Measurements from ENCODE around the gene ENPEP. TPM values are rescaled to one million over a fixed set of nuclear protein-coding genes. Genes with fewer than 3 reads are reported as not detected.
"Not testable (repeated sequence)": the region's sequence is repeated elsewhere in the genome, so short reads cannot be mapped to it uniquely, and the experiment has no call there.

Gene ENPEP
- total RNA-seq, 6 donors from 2014 or later, result 0.49 to 10.6 (median 6.1) TPM

DNA sequence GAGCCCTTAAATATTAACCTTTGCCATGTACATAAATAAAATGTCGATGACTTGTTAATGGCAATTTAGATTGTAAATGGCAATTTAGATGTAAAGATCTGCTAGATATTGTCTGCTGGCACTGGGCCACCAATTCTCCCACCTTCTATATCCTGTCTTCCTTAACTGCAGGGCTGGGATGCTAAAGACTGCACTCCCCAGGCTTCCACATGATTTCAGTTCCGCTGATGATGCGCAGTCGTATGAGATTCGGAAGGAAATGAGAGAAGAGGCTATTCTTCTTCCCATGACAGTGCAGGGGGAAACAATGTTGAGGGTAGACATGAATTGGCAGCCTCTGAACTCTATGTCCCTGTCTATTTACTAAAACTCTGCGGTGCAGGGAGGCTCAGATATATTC lies 91.3 kb downstream of the ENPEP start:
- Histone ChIP-seq H3K27me3 (no peaks in the 10 kb centered on the region), H3K4me3 (no peak overlapping the region), H3K27ac (no peak overlapping the region), H3K36me3 (no peaks in the 10 kb centered on the region), H3K9me3 (no peaks in the 10 kb centered on the region), H3K4me1 (no peaks in the 10 kb centered on the region)
- no peak for ATAC-seq (ENCODE audit: low FRiP score in 2 of 2)
- DNase-seq, result no peak
- no peak for TF ChIP-seq POLR2AphosphoS5 (IDR thresholded peaks at IDR 0.05)
- TF ChIP-seq EP300 (IDR thresholded peaks at IDR 0.05), result no peak
- no peak for TF ChIP-seq POLR2A (IDR thresholded peaks at IDR 0.05)
- TF ChIP-seq, protein P1, sequence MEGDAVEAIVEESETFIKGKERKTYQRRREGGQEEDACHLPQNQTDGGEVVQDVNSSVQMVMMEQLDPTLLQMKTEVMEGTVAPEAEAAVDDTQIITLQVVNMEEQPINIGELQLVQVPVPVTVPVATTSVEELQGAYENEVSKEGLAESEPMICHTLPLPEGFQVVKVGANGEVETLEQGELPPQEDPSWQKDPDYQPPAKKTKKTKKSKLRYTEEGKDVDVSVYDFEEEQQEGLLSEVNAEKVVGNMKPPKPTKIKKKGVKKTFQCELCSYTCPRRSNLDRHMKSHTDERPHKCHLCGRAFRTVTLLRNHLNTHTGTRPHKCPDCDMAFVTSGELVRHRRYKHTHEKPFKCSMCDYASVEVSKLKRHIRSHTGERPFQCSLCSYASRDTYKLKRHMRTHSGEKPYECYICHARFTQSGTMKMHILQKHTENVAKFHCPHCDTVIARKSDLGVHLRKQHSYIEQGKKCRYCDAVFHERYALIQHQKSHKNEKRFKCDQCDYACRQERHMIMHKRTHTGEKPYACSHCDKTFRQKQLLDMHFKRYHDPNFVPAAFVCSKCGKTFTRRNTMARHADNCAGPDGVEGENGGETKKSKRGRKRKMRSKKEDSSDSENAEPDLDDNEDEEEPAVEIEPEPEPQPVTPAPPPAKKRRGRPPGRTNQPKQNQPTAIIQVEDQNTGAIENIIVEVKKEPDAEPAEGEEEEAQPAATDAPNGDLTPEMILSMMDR (IDR thresholded peaks at IDR 0.05), result no peak
- 67 to 79% methylated on average over 6 of the region's 6 CpGs for WGBS, 2 donors

DNA sequence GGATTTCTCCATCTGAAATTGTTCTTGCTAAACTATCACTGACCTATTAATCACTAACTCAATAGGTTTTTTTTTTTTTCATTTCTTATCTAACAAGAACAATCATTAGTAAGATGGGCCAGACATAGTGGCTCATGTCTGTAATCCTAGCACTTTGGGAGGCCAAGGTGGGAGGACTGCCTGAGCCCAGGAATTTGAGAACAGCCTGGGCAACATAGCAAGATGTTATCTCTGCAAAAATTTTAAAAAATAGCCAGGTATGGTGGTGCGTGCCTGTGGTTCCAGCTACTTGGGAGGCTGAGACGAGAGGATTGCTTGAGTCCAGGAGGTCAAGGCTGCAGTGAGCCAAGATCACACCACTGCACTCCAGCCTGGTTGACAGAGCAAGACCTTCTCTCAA lies 100.7 kb downstream of the ENPEP start:
- not testable (repeated sequence) for H3K9me3 ChIP-seq; H3K27ac ChIP-seq; ATAC-seq (ENCODE audit: low FRiP score in 2 of 2); DNase-seq; H3K36me3 ChIP-seq; H3K4me3 ChIP-seq; H3K27me3 ChIP-seq; H3K4me1 ChIP-seq
- WGBS, 2 donors, result 79 to 91% methylated on average over 2 of the region's 2 CpGs

- no peaks in the 10 kb centered on the region for H3K27me3 ChIP-seq
- DNase-seq, result no peak
- 17 to 22% methylated on average over 7 of the region's 7 CpGs for WGBS, 2 donors
- TF ChIP-seq, protein P1 (IDR thresholded peaks at IDR 0.05), result peak in 3 of 6 experiments; percentile 16 to 31 (median 25)
- no peak for TF ChIP-seq EP300 (IDR thresholded peaks at IDR 0.05)
- no peak overlapping the region for H3K27ac ChIP-seq
- no peaks in the 10 kb centered on the region for H3K36me3 ChIP-seq
- H3K4me3 ChIP-seq, result no peak overlapping the region
- ATAC-seq (ENCODE audit: low FRiP score in 2 of 2), result peak in 1 of 2 donors; percentile 66
- no peaks in the 10 kb centered on the region for H3K9me3 ChIP-seq
- no peaks in the 10 kb centered on the region for H3K4me1 ChIP-seq
These were observed 110.3 kb downstream of the ENPEP start for GRCh38 chr4:110586131-110586850.

DNA sequence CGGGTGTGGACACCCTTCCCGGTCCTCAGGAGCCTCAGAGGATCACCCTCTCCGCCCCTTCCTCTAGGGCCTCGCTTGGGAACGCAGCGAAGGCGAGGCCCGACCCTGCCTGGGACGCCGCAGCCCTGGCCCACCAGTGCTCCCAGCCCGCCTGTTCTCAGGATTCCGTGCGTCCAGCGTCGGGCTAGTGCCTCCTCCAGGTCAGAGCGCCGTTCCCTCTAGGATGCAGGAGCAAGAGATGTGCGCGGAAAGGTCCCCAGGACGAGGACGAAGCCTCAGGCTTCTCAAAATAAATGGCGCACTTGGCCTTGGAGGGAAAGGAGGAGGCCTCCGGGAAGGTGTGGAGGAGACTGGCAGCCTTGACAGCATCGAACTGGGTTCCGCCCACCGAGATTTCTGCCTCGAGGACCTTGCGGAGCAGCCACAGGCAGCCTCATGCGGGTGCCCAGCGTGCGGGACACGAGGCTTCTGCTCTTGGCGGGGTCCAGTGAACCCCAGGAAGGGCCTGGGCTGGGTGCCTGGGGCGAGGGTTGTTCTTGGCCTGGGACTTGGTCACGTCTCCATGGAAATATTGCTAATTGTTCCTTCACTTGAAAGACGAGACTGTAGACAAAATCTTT lies 111.8 kb downstream of the ENPEP start:
- Histone ChIP-seq H3K9me3 (no peaks in the 10 kb centered on the region), H3K4me3 (no peak overlapping the region), H3K27ac (no peak overlapping the region), H3K4me1 (no peaks in the 10 kb centered on the region), H3K27me3 (no peaks in the 10 kb centered on the region), H3K36me3 (no peaks in the 10 kb centered on the region)
- WGBS, 2 donors, result 92% methylated on average over 28 to 36 of the region's 36 CpGs
- DNase-seq (peak in 1 of 2 donors; percentile 55), ATAC-seq (ENCODE audit: low FRiP score in 2 of 2) (peak in 1 of 2 donors; percentile 16)
- TF ChIP-seq EP300 (IDR thresholded peaks at IDR 0.05) (no peak), POLR2A (IDR thresholded peaks at IDR 0.05) (no peak), POLR2AphosphoS5 (IDR thresholded peaks at IDR 0.05) (no peak)
- TF ChIP-seq, protein P1 (IDR thresholded peaks at IDR 0.05), result no peak

GRCh38 chr4:110589297-110589696 lies 113.3 kb downstream of the ENPEP start:
- DNase-seq, result no peak
- Histone ChIP-seq H3K4me1 (no peaks in the 10 kb centered on the region), H3K9me3 (no peaks in the 10 kb centered on the region), H3K27me3 (no peaks in the 10 kb centered on the region), H3K4me3 (no peak overlapping the region), H3K27ac (no peak overlapping the region), H3K36me3 (no peaks in the 10 kb centered on the region)
- no peak for ATAC-seq (ENCODE audit: low FRiP score in 2 of 2)
- TF ChIP-seq, protein P1 (IDR thresholded peaks at IDR 0.05), result no peak
- TF ChIP-seq EP300 (IDR thresholded peaks at IDR 0.05) (no peak), POLR2A (IDR thresholded peaks at IDR 0.05) (no peak), POLR2AphosphoS5 (IDR thresholded peaks at IDR 0.05) (no peak)

Data from upper lobe of left lung (tissue), 6 donors.